GM18505 (cell line): Measurements from ENCODE around the gene PLPP4.

ENCODE experiments used
- ATAC-seq: cut with Tn5 transposase; IDR thresholded peaks from one replicate; pipeline ENCODE4 v1.9.1; 2021; ENCODE audit not compliant: unreplicated experiment
- POLR2A ChIP-seq: IDR thresholded peaks from 4 replicates; pipeline ENCODE4 v1.6.1; 2011; ENCODE audit warnings: borderline replicate concordance; ENCODE audit not compliant: insufficient read depth, insufficient read length; ENCODE audit errors: extremely low read depth

Gene PLPP4

GRCh38 chr10:120616311-120616911, 159.4 kb downstream of the PLPP4 start:
- ATAC-seq = no peak
- no peak for TF ChIP-seq POLR2A

- TF ChIP-seq POLR2A = no peak
- no peak for ATAC-seq
Observed at GRCh38 chr10:120628197-120628596, 171.2 kb downstream of the PLPP4 start.

GRCh38 chr10:120630266-120630665, 173.2 kb downstream of the PLPP4 start:
- no peak for TF ChIP-seq POLR2A
- ATAC-seq = no peak

GRCh38 chr10:120632047-120632446, 175.0 kb downstream of the PLPP4 start:
- no peak for ATAC-seq
- TF ChIP-seq POLR2A = no peak

- TF ChIP-seq POLR2A = no peak
- no peak for ATAC-seq
Observed at GRCh38 chr10:120632942-120633341, 175.9 kb downstream of the PLPP4 start.

- no peak for TF ChIP-seq POLR2A
- no peak for ATAC-seq
Observed at GRCh38 chr10:120634659-120635058, 177.6 kb downstream of the PLPP4 start.
